ENCODE measurements around the gene PARP12. TPM values are rescaled to one million over a fixed set of nuclear protein-coding genes. Genes with fewer than 3 reads are reported as not detected.
A peak's percentile ranks its signal among the peaks of the same experiment; 100 is the strongest.

The PARP12 gene
- total and polyA plus RNA-seq, 9 of the 15 experiments (the other 6 are each of a cell fraction or from before 2014, with no cell fraction given) = 4.6 to 40.4 (median 23.5) TPM

DNA sequence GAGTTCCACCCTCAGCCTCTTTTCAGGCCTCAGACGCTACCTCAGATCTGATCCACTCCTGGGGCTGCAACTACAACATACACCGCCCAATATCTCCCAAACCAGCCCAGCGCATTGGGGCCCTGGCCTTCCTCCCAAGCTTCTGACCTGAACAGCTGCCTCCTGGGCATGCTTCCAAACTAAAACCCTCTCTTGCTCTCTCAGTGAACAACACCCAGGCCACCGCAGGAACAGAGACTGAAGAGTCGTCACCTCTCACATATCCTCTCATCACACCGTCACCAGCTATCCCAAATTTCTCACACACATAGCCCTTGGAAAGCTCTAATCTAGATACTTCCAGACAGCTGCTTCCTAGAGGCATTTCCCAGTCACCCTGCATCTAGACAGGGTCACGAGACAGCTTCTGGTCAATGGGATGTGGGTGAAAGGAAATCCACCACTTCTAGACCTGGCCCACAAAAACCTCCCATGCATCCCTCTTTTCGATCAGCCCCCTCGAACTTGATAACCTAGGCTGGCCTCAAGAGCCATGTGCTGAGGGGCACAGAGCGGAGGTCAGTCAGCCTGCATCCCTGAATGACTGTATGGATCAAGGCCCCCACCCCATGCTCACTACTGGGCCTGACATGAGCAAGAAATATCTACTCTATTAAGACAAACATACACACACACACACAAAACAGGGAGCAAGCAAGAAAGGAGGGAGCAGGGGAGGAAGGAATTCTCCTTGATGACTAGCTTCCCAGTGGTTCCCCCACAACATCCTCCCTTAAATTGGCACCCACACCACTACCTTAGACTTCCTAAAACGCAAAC, 1.8 kb downstream of the PARP12 start (continued):
- TF ChIP-seq ZNF609 (CRISPR knock-in tag; IDR thresholded peaks at IDR 0.05; ENCODE audit: borderline replicate concordance) (no peak), XRCC3 (IDR thresholded peaks at IDR 0.05) (no peak), ATF1 (CRISPR knock-in tag; IDR thresholded peaks at IDR 0.05) (no peak), ATF1 (tag; IDR thresholded peaks at IDR 0.05) (0 out of 2 replicates have a peak, but pooled peaks have one; percentile 26), RHOXF2B (CRISPR knock-in tag; conservative IDR thresholded peaks at IDR 0.05) (no peak), CBX3 (IDR thresholded peaks at IDR 0.05; ENCODE audit: borderline replicate concordance in 1 of 2, low read length in 2 of 2) (peak in 1 of 2 experiments; percentile 43; a peak in 1 of 3 replicates), OTX1 (CRISPR knock-in tag; IDR thresholded peaks at IDR 0.05) (peak; percentile 53; the same call in 1 of the 2 replicates), BRF1 (IDR thresholded peaks at IDR 0.05; ENCODE audit: borderline replicate concordance, extremely low read depth, insufficient read length) (no peak), SRSF9 (IDR thresholded peaks at IDR 0.05; ENCODE audit: borderline replicate concordance, low read depth, low read length) (no peak), MCM5 (IDR thresholded peaks at IDR 0.05; ENCODE audit: low read depth) (no peak), ZNF140 (CRISPR knock-in tag; IDR thresholded peaks at IDR 0.05) (no peak), MXD1 (CRISPR knock-in tag; IDR thresholded peaks at IDR 0.05; ENCODE audit: borderline replicate concordance, poor library complexity, severe bottlenecking) (no peak), ESRRB (CRISPR knock-in tag; IDR thresholded peaks at IDR 0.05; ENCODE audit: borderline replicate concordance) (no peak), THRA (IDR thresholded peaks at IDR 0.05) (no peak), MAX (CRISPR knock-in tag; IDR thresholded peaks at IDR 0.05) (peak; percentile 68), ILF3 (IDR thresholded peaks at IDR 0.05; ENCODE audit: borderline replicate concordance) (no peak), ATF2 (CRISPR knock-in tag; IDR thresholded peaks at IDR 0.05) (no peak), ZBTB8A (IDR thresholded peaks at IDR 0.05; ENCODE audit: partially characterized antibody) (no peak), ZNF695 (CRISPR knock-in tag; IDR thresholded peaks at IDR 0.05) (no peak)

All from K562 (cell line).